GM18870 (cell line): ENCODE measurements around the gene OR6X1.

ENCODE experiments used
- ATAC-seq: cut with Tn5 transposase; IDR thresholded peaks from one replicate; pipeline ENCODE4 v1.9.1; 2021; ENCODE audit warnings: moderate library complexity; ENCODE audit not compliant: unreplicated experiment

The OR6X1 gene, protein sequence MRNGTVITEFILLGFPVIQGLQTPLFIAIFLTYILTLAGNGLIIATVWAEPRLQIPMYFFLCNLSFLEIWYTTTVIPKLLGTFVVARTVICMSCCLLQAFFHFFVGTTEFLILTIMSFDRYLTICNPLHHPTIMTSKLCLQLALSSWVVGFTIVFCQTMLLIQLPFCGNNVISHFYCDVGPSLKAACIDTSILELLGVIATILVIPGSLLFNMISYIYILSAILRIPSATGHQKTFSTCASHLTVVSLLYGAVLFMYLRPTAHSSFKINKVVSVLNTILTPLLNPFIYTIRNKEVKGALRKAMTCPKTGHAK

DNA sequence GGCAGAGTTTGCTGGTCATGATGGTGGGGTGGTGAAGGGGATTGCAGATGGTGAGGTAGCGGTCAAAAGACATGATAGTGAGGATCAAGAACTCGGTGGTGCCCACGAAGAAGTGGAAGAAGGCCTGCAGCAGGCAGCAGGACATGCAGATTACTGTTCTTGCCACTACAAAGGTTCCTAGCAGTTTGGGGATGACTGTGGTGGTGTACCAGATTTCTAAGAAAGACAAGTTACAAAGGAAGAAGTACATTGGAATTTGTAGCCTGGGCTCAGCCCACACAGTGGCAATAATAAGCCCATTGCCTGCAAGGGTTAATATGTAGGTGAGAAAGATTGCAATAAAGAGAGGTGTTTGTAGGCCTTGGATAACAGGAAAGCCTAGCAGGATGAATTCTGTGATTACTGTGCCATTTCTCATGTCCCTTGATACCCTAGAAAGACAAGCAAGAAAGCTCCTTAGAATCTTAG, at the start of gene OR6X1:
OR6X1 (minus strand) TSS at position 418 of the 468 bp plus-strand sequence; CDS start at position 418, 0 bp downstream.
- ATAC-seq, result no peak

DNA sequence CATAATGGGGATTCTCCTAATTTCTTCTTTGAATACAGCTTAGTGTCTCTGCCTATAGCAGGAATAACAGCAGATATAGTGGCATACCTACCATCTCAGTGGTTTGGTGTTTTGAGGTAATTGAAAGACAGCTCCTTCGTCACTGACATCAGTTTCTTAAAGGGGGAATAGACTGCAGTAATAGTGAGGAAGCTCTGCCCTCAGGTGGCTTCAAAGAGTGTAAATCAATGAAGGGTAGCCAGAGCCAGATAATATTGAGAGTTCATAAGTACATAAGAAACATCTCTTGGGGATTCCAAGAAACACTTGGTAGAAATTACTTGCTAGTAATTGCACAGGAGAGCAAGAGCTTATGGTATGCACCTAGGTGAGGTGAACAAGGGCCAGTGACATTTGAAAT, 47.4 kb upstream of the OR6X1 start:
- no peak for ATAC-seq

DNA sequence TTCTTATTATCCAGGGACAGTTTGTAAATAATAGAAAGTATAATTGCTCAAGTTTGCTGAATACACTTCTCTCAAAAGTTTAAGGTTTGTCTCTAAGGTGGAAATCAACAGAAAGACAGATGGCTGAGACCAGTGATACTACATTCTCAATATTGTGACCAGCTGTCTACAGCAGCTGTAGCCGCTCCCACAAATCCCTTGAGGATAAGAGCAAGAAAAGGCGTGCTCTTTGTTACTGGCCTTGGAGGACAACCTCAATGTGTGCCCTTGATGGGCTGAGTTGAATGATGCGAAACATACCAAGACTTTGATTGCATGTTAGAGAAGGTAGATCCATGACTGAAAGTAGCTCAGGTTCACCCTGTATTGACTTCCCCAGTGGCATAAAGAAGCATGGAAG, 45.7 kb upstream of the OR6X1 start:
- ATAC-seq, result no peak

DNA sequence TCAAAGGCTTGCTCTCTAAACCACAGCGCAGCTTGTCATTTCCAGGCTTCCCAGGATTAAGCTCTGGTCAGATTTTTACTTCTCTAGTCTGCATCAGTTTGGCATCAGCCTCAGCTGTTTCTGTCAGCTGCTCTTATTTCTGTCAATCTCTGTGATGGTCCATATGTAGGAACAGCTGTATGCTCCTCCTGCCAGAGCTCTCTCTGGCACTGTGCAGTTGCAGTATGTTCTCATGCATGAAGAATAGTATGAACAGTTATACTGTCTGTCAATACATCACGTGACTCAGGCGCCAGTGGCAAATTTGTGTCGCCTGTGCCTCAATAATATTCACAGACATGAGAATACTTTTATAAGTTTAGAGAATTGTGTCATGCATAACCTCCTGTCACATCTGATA, 45.1 kb upstream of the OR6X1 start:
- ATAC-seq, result no peak

DNA sequence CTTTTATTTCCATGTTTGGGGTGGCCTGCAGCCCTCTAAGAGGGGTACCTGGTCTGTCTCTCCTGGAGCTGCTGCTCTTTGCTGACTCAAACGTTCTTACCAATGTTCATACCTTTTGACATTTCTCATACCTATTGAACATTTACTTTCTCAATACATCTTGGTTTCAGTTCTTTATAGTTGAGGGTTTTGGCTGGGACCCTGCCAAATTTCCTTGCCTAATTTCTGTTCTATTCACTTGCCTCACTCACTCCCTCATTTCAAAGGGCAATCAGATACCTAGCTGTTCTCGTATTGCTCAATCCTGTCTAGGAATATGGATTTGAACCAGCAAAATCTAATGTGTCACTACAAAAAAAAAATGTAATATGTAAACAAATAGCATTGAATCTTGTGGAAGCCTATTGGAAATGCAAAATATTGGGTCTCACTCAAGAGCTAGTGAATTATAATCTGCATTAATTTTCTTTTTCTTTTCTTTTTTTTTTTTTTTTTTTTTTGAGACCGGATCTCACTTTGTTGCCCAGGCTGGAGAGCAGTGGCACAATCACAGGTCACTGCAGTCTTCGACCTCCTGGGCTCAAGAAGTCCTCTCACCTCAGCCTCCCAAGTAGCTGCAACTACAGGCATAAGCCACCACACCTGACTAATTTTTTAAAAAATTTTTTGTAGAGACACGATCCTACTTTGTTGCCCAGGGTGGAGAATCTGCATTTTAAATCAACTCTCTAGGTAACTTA, 44.4 kb upstream of the OR6X1 start:
- ATAC-seq, result no peak

DNA sequence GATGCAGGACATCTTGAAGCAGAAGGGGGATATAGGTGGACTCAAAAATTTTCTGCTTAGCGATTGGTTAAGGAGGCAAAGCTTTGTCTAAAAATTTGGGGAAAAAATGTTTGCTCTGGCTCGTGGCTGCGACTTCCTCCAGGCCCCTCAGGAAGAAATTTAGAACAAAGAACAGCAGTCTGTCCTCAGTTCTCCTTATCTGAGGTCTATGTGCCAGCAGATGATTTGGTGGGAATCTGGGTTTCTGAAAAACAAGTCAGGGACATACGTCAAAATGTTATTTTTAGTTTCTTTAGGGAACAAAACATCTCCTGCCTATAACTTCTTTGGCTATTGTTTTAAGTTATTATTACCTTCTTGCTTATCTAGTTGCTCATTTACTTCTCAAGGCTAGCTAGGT, 43.8 kb upstream of the OR6X1 start:
- no peak for ATAC-seq

DNA sequence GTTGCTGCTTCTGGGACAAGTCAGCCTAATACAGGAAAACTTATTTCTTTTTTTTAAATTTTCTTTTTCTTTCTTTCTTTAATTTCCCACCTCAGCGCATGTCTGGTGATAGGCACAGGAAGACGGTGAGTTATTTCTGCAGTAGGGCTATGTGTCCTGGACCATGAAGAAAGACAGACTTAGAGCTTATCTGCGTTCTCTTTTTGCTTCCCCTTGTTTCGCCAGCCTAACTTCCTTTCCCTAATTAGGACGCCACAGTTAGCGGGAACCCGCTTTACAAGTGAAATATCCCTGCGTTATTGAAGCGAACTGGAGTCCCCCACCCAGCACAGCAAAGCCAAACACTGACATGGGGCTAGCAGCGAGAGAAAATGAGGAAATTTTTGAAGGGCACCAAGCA, 43.2 kb upstream of the OR6X1 start:
- no peak for ATAC-seq

DNA sequence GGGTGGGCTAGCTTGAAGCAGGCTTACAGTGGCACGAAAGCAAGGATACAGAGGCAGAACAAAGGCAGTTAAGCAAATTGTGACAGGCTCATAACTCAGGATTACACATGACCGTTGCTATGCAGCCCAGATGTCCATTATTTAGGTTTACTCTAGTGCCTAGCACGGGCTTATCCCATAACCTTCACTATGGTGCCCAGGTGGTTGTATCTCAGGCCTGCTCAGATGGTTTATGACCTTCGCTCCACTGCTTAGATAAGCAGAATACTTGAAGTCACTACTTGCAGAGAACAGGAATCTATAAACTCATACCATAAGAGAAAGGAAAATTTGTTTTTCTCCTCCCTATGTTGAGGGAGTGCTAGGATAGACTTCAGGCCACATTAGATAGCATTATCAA, 42.8 kb upstream of the OR6X1 start:
- no peak for ATAC-seq

DNA sequence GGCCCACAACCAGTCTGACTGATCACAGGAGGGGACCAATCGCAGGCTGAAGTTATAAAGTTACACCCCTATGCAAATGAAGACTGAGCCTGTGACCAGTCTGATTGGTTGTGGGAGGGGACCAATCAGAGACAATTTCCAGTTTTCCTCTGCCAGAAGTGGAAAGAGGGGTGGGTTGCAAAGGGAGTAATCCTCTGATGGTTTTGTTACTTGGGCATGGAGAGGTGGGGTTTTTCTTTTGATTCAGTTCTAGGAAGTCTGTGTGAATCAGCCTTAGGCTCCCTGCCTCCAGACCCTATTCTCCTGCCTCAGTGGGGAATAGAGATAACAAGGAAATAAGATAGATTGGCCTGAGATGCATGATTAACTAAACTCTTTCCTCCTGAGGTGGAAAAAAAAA, 41.9 kb upstream of the OR6X1 start:
- no peak for ATAC-seq

DNA sequence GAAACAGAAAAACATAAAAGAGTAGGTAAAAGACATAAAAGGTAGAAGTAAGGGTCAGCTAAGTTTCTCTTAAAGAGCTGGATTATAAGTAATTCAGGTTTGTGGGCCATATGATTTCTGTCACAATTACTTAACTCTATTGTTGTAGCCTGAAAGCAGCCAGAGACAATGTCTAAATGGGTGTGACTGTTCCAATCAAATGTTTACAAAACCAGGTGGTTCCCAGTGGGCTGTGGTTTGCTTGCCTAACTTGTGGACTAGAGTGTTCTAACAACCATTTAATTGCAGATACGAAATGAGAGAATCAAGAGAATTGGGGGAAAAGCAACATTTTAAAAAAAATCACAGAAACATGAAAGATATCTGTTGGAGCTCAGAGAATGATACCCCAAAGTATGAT, 29.2 kb upstream of the OR6X1 start:
- ATAC-seq, result no peak

DNA sequence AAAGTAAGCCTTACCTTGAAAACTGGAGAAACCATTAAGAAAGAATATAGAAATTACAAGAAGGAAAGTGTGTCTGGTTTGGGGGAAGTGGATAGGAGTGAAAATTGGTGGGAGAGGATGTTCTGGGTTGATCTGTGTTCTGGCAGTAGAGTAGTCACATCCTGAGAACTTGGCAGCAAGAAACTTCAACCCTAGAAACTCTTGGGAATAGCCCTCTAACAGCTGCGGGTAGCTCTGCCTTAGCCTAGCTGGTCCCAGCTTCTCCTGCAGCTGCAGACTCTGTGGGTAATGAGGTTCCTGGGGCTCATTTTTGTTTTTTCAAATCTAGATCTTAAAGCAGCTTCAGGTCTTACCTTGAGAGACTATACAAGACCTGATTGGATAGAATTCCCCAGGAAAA, 24.2 kb upstream of the OR6X1 start:
- ATAC-seq, result no peak

DNA sequence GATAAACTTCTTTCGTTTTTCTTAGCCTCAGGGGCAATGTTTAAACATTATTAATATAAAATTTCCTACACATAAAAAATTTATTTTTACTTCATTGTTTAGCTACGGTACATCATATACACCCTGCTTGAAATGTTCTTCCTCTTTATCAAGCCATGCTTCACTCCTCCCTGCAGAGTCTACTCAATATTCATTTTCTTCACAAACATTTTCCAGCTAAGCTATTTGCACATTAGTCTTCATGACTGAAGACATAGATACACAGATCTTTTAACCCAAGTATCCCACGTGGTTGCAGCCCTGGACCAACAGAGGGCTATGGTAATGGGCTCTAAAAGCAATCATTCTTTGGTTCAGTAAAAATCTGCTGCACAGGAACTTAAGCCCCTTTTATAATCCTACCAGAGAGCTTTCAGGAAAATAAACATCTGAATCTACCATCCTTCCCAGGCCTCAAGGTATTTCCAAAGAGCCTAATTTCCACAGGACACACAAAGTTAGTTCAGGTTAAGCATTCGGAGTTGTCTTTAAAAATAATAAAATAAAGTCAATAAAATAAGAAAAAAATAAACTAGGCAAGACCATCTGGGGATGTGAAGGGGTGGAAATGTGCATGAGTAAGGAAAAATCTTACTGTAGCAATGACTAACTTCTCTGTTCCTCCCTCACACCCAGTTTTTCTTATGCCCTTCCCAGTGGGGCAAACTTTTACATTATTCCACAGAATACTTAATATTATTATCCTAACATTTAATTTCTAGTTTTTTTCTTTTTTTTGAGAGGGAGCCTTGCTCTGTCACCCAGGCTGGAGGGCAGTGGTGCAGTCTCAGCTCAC, 21.6 kb upstream of the OR6X1 start:
- ATAC-seq, result no peak

DNA sequence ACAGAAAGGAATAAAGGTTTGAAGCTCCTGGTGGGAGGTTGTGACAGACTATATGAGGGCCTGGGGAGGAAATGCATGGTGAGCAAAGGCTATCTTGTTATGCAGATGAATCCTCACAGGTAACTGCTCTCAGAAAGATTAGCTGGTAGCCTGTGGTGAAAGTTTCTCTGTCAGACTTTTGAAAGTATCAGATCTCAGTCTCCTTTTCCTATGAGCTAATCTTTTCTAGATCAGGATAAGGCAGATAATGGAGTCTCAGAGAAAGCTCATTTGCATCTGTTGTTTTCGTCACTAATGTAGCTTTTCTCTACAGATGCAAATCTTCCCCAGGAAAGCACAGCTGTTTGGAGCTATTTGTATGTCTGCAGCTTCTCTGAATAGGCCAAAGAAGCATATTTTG, 21.0 kb upstream of the OR6X1 start:
- peak; percentile 60 for ATAC-seq

DNA sequence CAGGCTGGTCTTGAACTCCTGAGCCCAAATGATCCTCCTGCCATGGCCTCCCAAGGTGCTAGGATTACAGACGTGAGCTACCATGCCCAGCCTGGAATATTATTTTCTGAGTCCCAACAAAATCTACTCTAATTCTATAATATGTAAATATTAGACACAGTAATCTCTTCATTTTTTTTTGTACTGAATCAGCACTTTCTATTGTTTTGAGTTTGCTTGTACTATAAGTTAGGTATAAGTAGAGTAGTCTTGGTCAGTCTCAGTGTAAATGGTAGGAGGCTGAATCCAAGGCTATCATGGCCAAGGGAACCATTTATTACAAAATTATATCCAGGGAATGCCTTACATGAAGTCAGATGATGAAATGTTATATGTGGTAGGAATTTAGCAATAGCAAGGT, 19.6 kb upstream of the OR6X1 start:
- ATAC-seq, result no peak

DNA sequence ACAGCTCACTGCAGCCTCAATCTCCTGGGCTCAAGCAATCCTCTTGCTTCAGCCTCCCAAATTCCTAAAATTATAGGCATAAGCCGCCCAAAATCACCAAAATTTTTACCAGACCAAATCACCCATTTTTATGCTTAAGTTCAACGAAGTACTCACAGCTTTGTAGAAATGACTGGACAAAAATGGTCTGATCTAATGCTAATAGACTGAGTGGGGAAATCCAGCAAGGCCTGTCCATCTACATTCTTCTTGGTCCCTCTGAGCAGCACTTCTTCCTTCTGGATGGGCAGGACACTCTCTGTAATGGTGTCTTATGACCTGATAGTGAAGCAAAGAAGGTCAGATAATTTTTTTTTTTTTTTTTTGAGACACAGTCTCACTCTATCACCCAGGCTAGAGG, 18.7 kb upstream of the OR6X1 start:
- no peak for ATAC-seq

DNA sequence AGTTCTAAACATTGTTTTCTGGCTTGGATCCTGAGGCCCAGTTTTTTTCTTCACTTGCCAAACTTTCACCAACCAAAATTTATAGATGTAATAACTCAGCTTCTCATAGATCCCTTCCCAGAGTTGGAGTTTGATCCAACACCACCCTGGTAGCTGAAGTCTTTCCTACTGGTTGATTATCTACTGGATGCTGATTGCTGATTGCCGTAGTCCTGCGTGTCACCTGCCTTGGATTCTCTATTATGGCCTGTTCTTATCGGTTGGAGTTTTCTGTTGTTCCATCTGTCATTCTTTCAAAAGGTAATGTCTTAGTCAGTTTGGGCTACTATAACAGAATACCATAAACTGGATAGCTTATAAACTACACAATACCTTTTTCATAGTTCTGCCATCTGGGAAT, 17.3 kb upstream of the OR6X1 start:
- no peak for ATAC-seq

DNA sequence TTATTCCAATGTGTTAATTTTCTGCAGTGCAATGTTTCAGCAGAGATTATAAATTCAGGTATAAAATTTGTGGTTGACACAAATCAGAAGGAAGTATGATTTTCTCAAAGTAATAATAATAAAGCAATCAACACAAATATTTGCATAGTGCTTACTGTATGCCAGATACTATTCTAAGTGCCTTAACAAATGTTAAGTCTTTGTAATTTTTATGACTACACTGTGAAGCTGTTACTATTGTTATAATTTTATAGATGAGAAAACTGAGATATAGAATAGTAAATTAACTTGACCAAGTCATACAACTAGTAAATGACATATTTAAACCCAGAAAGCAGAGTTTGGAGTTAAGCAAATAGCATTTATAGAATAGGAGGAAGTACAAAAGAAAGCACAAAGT, 16.4 kb upstream of the OR6X1 start:
- no peak for ATAC-seq

DNA sequence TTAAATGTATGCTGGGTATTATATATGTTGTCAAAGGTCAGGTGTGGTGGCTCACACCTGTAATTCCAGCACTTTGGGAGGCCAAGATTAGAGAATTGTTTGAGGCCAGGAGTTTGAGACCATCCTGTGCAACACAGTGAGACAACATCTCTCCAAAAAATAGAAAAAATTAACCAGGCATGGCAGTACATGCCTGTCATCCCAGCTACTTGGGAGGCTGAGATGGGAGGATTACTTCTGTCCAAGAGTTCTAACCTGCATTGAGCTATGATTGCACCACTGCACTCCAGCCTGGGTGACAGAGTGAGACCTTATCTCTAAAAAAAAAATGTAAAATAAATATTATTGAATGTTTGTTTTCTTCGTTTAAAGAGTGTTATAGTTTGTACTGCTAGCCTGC, 11.3 kb upstream of the OR6X1 start:
- no peak for ATAC-seq

DNA sequence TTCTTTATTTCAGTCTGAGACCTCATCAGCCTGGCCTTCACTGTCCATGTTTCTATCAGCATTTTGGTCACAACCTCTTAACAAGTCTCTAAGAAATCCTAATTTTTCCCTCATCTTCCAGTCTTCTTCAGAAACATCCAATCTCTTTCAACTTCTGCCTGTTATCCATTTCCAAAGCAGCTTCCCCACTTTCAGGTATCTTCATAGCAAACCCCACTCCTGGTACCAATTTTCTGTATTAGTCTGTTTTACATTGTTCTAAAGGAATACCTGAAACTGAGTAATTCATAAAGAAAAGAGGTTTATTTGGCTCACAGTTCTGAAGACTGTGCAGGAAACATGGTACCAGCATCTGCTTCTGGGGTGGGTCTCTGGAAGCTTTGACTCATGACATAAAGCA, 8.1 kb upstream of the OR6X1 start:
- ATAC-seq, result no peak

DNA sequence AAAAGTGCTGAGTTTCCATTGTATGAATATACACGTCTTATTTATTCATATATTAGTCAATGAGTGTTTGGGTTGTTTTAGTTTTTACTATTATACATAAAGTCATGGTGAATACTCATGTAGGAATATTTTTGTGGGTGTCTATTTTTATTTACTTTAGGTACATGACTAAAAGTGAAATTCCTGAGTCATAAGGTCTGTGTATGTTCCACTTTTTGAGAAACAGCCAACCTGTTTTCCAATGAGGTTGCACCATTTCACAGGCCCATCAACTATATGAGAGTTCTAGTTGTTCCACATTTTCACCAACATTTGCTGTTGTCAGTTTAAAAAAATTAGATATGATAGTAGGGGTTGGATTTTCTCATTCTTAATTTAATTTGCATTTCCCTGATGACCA, 6.6 kb upstream of the OR6X1 start:
- ATAC-seq, result peak; percentile 81

DNA sequence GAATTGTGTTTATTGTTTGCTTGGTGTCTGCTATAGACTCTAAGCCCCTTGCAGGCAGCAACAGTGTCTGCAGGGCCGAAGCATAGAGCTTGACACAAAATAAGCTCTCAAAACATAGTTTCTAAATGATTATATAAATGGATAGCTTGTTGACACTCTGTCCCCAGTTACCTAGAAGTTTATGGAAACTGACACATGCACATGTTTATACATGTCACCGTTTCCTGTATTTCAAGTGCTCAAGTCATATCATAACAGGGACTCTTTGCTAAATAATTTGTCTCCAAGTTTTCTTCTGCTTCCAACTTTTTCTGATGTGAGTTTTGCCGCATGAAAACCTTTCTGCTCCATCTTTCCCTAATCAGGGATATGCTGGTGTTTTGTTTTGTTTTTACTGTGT, 3.7 kb upstream of the OR6X1 start:
- ATAC-seq, result no peak

DNA sequence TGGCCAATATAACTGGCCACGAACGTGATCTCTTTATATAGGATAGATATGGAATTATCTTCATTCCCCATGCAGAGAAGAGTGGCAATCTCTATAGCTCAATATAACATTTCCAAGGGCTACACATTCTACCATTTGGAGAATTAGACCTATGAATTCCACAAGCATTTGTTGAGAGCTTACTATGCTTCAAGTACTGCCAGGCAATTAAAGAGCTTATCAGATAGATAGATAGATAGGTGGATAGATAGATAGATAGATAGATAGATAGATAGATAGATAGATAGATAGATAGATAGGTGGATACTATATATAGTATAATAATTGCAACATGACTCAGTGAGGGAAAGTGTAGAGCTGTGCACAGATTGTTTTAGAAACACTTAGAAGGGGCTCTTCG, 1.5 kb upstream of the OR6X1 start:
- no peak for ATAC-seq
